Activated CD8-positive, alpha-beta T cell treated with anti-CD3 and anti-CD28 coated beads, Interleukin-2, amount 10 ng/mL, durations not matched to agents 7 days and 5 days (primary cell): ENCODE measurements around the gene S100A14. TPM values are rescaled to one million over a fixed set of nuclear protein-coding genes. Genes with fewer than 3 reads are reported as not detected.

Experiments used
- ATAC-seq: fragments of 150-1000 bp; cut with Tn5 transposase; one replicate; pipeline ENCODE4 v1.10.0; 2021; ENCODE audit warnings: moderate library complexity
- CTCF ChIA-PET: fragments of 350-600 bp; sonication (Branson Sonifier 250); formaldehyde crosslinking; loops from one replicate; lab custom pipeline; 2021; ENCODE audit warnings: antibody characterized with exemption; lab: Charles Lee
- POLR2A ChIA-PET: fragments of 350-600 bp; sonication (Branson Sonifier 250); formaldehyde crosslinking; loops from one replicate; lab custom pipeline; 2021; ENCODE audit warnings: antibody characterized with exemption; lab: Charles Lee
- DNase-seq: peaks from one replicate; pipeline ENCODE4 v3.0.0-alpha.2; 2020
- H3K27ac Mint-ChIP-seq: one replicate; pipeline ENCODE4 v1.8.0; 2021; ENCODE audit warnings: mild to moderate bottlenecking, mixed read lengths
- H3K27me3 Mint-ChIP-seq: one replicate; pipeline ENCODE4 v1.8.0; 2021; ENCODE audit warnings: low read depth, mixed read lengths
- H3K36me3 Mint-ChIP-seq: one replicate; pipeline ENCODE4 v1.8.0; 2021; ENCODE audit warnings: low read depth, mixed read lengths
- H3K4me1 Mint-ChIP-seq: one replicate; pipeline ENCODE4 v1.8.0; 2021; ENCODE audit warnings: low read depth, mixed read lengths
- H3K4me3 Mint-ChIP-seq: one replicate; pipeline ENCODE4 v1.8.0; 2021; ENCODE audit warnings: mild to moderate bottlenecking, mixed read lengths
- H3K9me3 Mint-ChIP-seq: one replicate; pipeline ENCODE4 v1.8.0; 2022; ENCODE audit warnings: mixed read lengths; ENCODE audit not compliant: insufficient read depth
- total RNA-seq, 2 experiments: library from RNA; stranded (reverse); gene quantifications; one replicate each; pipeline ENCODE4 v1.2.3, GENCODE V29; 2021

Gene S100A14
- total RNA-seq, 2 experiments from 2014 or later = not detected

DNA sequence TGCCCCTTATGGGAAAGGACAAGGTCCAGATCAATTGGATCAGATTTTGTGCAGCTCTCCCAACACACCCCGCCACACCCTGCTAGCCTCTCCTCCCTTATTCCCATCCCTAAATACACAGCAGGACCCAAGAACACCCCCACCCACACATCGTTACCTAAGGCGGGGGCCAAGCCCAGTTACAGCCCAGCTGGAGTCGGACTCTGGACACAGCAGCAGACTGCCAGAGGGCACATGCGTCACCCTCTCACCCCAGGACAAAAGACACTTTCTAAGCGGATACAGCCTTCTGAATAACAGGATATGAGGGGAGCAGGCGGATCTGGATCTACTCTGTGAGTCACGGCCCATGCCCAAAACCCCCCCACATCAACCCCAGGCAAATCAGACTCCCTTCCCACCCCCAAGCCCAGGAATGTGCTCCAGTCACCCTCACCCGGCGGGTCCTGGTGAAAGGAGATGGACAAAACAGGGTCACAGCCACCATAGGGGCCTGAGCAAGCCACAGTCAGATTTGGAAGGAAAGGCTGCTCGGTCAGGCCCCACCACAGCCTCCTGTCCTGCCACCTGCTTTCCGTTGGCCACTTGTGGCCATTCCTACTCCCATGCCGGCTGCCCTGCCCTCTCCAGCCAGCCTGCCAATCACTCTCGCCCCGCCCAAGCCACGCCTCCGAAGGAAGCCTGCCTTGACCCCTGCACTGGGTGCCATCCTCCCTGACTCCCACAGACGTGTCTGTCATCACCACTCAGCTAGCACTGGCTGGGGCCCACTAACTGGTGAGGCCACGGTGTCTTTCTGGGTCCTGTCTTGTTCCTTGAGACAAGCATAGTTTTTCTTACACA, 7.2 kb downstream of the S100A14 start:
- H3K36me3 Mint-ChIP-seq = no peaks in the 10 kb centered on the region
- ChIA-PET CTCF (no interaction called here), POLR2A (no interaction called here)
- no peaks in the 10 kb centered on the region for H3K4me1 Mint-ChIP-seq
- DNase-seq (no peak), ATAC-seq (no peak)
- H3K4me3 Mint-ChIP-seq = no peak overlapping the region
- H3K27me3 Mint-ChIP-seq = no peaks in the 10 kb centered on the region
- H3K9me3 Mint-ChIP-seq = no peaks in the 10 kb centered on the region
- no peak overlapping the region for H3K27ac Mint-ChIP-seq

- H3K27ac Mint-ChIP-seq = no peak overlapping the region
- H3K9me3 Mint-ChIP-seq = no peaks in the 10 kb centered on the region
- H3K27me3 Mint-ChIP-seq = no peaks in the 10 kb centered on the region
- DNase-seq (no peak), ATAC-seq (no peak)
- H3K36me3 Mint-ChIP-seq = no peaks in the 10 kb centered on the region
- no peaks in the 10 kb centered on the region for H3K4me1 Mint-ChIP-seq
- no peak overlapping the region for H3K4me3 Mint-ChIP-seq
- ChIA-PET CTCF (interaction anchor here (1.1 to 1.3 kb wide), 2 partner anchors 9 to 97 kb away, joined by 5 to 6 read pairs; no protein-coding TSS in a partner anchor), POLR2A (interaction anchor here (0.9 kb wide), 1 partner anchor 31 kb away, joined by 3 read pairs; no protein-coding TSS in a partner anchor)
These were observed 7.9 kb downstream of the S100A14 start for GRCh38 chr1:153608089-153608682.

GRCh38 chr1:153607381-153607780, 8.7 kb downstream of the S100A14 start:
- Mint-ChIP-seq H3K27ac (no peak overlapping the region), H3K27me3 (no peaks in the 10 kb centered on the region), H3K9me3 (no peaks in the 10 kb centered on the region), H3K4me1 (peaks cover 2% of the 10 kb centered on the region), H3K4me3 (no peak overlapping the region), H3K36me3 (no peaks in the 10 kb centered on the region)
- no peak for DNase-seq
- ChIA-PET CTCF (interaction anchor here (1.0 to 1.3 kb wide), 3 partner anchors 10 to 96 kb away, joined by 3 to 6 read pairs (median 5); partner anchors contain the start of gene S100A13), POLR2A (interaction anchor here (0.9 kb wide), 1 partner anchor 30 kb away, joined by 3 read pairs; no protein-coding TSS in a partner anchor)
- no peak for ATAC-seq

DNA sequence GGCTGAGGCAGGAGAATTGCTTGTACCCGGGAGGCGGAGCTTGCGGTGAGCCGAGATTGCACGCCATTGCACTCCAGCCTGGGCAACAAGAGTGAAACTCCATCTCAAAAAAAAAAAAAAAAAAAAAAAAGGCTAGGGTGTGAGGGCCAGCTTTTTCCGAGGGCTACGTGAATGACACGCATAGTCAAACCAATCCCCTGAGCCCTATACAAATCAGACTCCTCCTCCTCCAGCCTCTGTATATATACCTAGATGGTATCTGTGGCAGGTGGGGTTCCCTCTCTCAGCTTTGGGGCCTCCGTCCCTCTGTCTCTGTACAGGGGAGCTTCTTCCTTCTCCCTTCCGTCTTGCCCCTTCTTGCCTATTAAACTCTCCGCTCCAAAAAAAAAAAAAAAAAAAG, 9.9 kb downstream of the S100A14 start:
- Mint-ChIP-seq H3K27ac (no peak overlapping the region), H3K4me1 (peaks cover 6% of the 10 kb centered on the region), H3K4me3 (no peak overlapping the region), H3K27me3 (no peaks in the 10 kb centered on the region), H3K36me3 (no peaks in the 10 kb centered on the region), H3K9me3 (no peaks in the 10 kb centered on the region)
- DNase-seq = no peak
- ATAC-seq = no peak
- POLR2A ChIA-PET = no interaction called here
- CTCF ChIA-PET = interaction anchor here (1.3 kb wide), 2 partner anchors 10 to 12 kb away, joined by 3 to 5 read pairs; partner anchors contain the start of gene S100A14

DNA sequence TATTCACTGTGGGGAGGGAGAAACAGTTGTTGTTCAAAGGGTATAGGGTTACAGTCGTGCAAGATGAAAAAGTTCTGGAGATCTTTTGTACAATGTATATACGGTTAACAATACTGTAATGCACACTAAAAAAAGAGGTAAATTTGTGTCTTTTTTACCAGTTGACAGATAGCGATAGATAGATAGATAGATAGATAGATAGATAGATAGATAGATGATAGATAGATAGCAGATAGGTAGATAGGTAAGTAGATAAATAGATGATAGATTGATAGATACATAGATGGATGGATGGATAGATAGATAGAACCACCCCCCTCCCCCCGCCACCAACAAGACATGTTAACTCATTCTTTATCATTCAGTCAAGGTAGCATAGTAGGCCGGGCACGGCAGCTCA, 13.4 kb downstream of the S100A14 start:
- Mint-ChIP-seq H3K27ac (no peak overlapping the region), H3K4me1 (peaks cover 15% of the 10 kb centered on the region), H3K27me3 (no peaks in the 10 kb centered on the region), H3K9me3 (no peaks in the 10 kb centered on the region), H3K36me3 (no peaks in the 10 kb centered on the region), H3K4me3 (no peak overlapping the region)
- DNase-seq = no peak
- POLR2A ChIA-PET = interaction anchor here (0.5 kb wide), 1 partner anchor 24 kb away, joined by 3 read pairs; the partner anchor contains the start of gene S100A13
- no peak for ATAC-seq
- CTCF ChIA-PET = interaction anchor here (1.3 to 3.4 kb wide), 5 partner anchors 15 to 93 kb away, joined by 3 to 21 read pairs (median 5); no protein-coding TSS in a partner anchor

DNA sequence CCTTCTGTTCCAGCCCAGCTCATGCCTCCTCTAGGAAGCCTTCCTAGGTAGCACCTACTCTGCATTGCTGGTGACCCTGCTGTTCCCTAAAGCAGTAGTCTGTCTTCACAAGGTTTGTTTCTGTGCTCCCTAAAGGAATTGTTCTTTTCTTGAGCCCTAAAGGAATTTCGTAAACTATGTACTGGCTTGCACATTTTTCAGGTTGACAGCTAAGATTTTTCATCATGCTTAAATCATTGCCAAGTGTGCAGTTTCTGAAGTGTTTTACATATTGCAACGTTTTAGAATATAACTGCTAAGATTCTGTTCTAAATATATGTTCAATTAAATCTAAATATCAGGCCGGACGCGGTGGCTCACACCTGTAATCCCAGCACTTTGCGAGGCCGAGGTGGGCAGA, 16.3 kb downstream of the S100A14 start:
- no peak for ATAC-seq
- H3K4me1 Mint-ChIP-seq = peaks cover 15% of the 10 kb centered on the region
- no peaks in the 10 kb centered on the region for H3K9me3 Mint-ChIP-seq
- no peak overlapping the region for H3K27ac Mint-ChIP-seq
- DNase-seq = no peak
- CTCF ChIA-PET = interaction anchor here (1.6 kb wide), 1 partner anchor 18 kb away, joined by 5 read pairs; no protein-coding TSS in a partner anchor
- H3K36me3 Mint-ChIP-seq = no peaks in the 10 kb centered on the region
- POLR2A ChIA-PET = no interaction called here
- no peak overlapping the region for H3K4me3 Mint-ChIP-seq
- no peaks in the 10 kb centered on the region for H3K27me3 Mint-ChIP-seq

DNA sequence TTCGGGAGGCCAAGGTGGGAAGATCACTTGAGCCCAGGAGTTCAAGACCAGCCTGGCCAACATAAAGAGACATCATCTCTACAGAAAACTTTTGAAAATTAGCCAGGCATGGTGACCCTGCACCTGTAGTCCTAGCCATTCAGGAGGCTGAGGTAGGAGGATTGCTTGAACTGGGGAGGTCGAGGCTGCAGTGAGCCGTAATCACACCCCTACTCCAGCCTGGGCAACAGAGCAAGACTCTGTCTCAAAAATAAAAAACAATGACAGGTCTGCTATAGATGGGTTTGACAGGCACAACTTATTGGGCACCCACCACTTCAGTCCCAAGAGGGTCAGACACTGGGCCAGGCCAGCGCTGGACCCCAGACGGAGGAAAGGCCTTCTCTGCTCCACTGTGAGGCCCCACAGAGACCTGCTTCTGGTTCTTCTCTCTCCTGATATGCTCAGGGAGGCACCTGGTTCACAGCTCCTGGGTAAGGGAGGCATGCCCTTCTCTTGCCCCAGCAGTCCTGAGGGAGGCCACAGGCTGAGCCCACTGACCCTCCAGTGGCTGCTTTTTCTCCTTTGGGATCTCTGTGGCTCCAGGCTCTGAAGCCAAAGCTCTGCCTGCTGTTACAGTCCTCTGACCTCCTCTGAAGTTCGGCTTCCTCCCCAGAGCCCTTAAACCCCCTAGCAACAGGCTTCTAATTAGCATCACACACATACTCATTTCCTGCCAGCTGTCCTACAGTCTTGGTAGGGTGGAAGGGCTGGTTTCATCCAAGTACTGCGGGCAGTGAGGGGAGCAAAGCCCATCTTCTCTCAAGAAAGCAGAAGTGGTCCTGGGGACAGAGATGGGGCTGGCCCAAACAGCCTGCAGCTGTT, 17.6 kb downstream of the S100A14 start:
- Mint-ChIP-seq H3K4me1 (peaks cover 15% of the 10 kb centered on the region), H3K36me3 (no peaks in the 10 kb centered on the region), H3K9me3 (no peaks in the 10 kb centered on the region), H3K27me3 (peaks cover 3% of the 10 kb centered on the region), H3K4me3 (no peak overlapping the region), H3K27ac (peak overlapping the region; percentile 71)
- CTCF ChIA-PET = interaction anchor here (1.0 to 1.9 kb wide), 7 partner anchors 17 to 198 kb away, joined by 3 to 9 read pairs (median 6); partner anchors contain the start of gene S100A14
- peak; percentile 55 for DNase-seq
- peak; percentile 84 for ATAC-seq
- POLR2A ChIA-PET = interaction anchor here (0.6 to 1.9 kb wide), 5 partner anchors 35 to 550 kb away, joined by 3 to 8 read pairs (median 3); partner anchors contain the start of genes CHTOP, S100A4 and S100A6

DNA sequence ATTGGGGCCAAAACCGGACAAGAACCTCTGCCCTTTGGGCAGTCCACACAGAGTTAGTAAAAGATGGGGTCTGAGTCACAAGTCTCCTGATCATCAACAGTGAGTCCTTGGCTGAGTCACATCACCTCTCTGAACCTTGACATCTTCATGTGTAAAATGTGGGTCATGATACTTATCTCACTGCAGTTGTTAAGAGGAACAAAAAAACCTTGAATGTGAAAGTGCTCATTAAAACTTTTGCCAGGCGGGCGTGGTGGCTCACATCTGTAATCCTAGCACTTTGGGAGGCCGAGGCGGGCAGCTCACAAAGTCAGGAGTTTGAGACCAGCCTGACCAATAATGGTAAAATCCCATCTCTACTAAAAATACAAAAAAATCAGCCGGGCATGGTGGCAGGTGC, 18.9 kb downstream of the S100A14 start:
- Mint-ChIP-seq H3K4me1 (peaks cover 11% of the 10 kb centered on the region), H3K27ac (peak overlapping the region; percentile 8), H3K9me3 (no peaks in the 10 kb centered on the region), H3K4me3 (no peak overlapping the region), H3K27me3 (peaks cover 3% of the 10 kb centered on the region), H3K36me3 (no peaks in the 10 kb centered on the region)
- ChIA-PET CTCF (interaction anchor here (1.5 to 1.9 kb wide), 2 partner anchors 87 to 102 kb away, joined by 5 to 7 read pairs; no protein-coding TSS in a partner anchor), POLR2A (no interaction called here)
- DNase-seq (no peak), ATAC-seq (no peak)

- H3K4me1 Mint-ChIP-seq = no peaks in the 10 kb centered on the region
- no peaks in the 10 kb centered on the region for H3K9me3 Mint-ChIP-seq
- H3K27me3 Mint-ChIP-seq = peaks cover 3% of the 10 kb centered on the region
- H3K27ac Mint-ChIP-seq = no peak overlapping the region
- no peak overlapping the region for H3K4me3 Mint-ChIP-seq
- DNase-seq (no peak), ATAC-seq (no peak)
- ChIA-PET POLR2A (interaction anchor here (0.8 kb wide), 1 partner anchor 57 kb away, joined by 3 read pairs; the partner anchor contains the start of gene S100A6), CTCF (interaction anchor here (1.2 to 1.9 kb wide), 5 partner anchors 11 to 82 kb away, joined by 4 to 5 read pairs (median 4); no protein-coding TSS in a partner anchor)
- H3K36me3 Mint-ChIP-seq = no peaks in the 10 kb centered on the region
These were observed 23.4 kb downstream of the S100A14 start for GRCh38 chr1:153592748-153593147.

GRCh38 chr1:153588482-153588881, 27.6 kb downstream of the S100A14 start:
- no peak overlapping the region for H3K4me3 Mint-ChIP-seq
- no peak for DNase-seq
- no peaks in the 10 kb centered on the region for H3K36me3 Mint-ChIP-seq
- H3K4me1 Mint-ChIP-seq = no peaks in the 10 kb centered on the region
- no peak for ATAC-seq
- H3K9me3 Mint-ChIP-seq = no peaks in the 10 kb centered on the region
- peaks cover 15% of the 10 kb centered on the region for H3K27me3 Mint-ChIP-seq
- ChIA-PET POLR2A (interaction anchor here (0.8 kb wide), 1 partner anchor 56 kb away, joined by 3 read pairs; no protein-coding TSS in a partner anchor), CTCF (interaction anchor here (0.5 kb wide), 1 partner anchor 1147 kb away, joined by 3 read pairs; no protein-coding TSS in a partner anchor)
- no peak overlapping the region for H3K27ac Mint-ChIP-seq
